Measurements from ENCODE around the gene NOXO1.
"Not testable (repeated sequence)": the region's sequence is repeated elsewhere in the genome, so short reads cannot be mapped to it uniquely, and the experiment has no call there.

Gene NOXO1

DNA sequence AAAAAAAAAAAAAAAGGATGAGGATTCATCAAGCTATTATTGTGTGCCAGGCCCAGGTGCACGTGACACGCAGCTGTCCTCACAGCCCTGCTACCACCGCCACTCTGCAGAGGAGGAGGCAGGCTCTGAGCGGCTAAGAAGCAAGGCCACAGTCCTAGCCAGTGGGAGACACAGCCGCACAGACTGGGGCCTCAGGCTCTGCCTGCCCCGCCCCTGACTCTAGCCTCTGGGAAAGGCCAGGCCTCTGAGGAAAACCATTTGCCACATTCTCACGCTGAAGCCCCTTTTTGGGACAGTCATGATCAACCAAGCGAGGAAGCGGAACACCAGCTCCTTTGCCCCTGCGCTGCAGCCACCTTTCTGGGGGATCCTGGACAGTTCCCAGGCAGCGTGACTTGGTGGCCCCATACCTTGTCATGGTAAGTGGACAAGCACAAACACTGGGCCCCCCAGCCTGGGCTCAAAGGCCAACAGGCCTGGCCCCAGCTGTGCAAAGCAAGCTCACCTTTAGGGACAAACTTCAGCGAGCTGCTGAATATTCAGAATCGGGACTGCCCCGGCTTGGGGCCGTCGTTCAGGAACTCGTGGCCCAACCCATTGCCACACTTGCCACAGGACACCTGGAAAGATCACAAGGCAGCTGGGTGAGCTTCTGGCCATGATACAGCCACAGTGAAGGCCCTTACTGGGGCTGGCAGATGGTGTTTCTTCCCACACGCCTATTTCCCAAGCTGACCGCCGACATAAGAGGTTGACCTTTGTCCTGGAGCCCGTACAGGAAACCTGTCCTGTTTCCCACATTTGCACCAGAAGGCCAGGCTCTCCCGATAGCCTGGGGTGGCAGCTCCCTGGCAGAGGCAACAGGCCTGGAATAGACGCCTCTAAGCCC lies 40.8 kb downstream of the NOXO1 start:
- no peak for DNase-seq (ENCODE audit: low read depth)
- TF ChIP-seq, protein P1, sequence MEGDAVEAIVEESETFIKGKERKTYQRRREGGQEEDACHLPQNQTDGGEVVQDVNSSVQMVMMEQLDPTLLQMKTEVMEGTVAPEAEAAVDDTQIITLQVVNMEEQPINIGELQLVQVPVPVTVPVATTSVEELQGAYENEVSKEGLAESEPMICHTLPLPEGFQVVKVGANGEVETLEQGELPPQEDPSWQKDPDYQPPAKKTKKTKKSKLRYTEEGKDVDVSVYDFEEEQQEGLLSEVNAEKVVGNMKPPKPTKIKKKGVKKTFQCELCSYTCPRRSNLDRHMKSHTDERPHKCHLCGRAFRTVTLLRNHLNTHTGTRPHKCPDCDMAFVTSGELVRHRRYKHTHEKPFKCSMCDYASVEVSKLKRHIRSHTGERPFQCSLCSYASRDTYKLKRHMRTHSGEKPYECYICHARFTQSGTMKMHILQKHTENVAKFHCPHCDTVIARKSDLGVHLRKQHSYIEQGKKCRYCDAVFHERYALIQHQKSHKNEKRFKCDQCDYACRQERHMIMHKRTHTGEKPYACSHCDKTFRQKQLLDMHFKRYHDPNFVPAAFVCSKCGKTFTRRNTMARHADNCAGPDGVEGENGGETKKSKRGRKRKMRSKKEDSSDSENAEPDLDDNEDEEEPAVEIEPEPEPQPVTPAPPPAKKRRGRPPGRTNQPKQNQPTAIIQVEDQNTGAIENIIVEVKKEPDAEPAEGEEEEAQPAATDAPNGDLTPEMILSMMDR (IDR thresholded peaks at IDR 0.05; ENCODE audit: low read depth, low read length, missing control alignments), result no peak
- no peak overlapping the region for H3K4me3 ChIP-seq (ENCODE audit: low read depth, low read length)

DNA sequence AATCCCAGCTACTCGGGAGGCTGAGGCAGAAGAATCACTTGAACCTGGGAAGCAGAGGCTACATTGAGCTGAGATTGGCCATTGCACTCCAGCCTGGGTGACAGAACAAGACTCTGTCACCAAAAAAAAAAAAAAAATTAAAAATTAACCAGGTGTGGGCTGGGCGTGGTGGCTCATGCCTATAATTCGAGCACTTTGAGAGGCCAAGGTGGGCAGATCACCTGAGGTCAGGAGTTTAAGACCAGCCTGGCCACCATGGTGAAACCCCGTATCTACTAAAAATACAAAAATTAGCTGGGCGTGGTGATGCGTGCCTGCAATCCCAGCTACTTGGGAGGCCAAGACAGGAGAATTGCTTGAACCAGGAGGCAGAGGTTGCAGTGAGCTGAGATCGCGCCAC lies 41.4 kb downstream of the NOXO1 start:
- H3K4me3 ChIP-seq (ENCODE audit: low read depth, low read length); DNase-seq (ENCODE audit: low read depth): not testable (repeated sequence)

DNA sequence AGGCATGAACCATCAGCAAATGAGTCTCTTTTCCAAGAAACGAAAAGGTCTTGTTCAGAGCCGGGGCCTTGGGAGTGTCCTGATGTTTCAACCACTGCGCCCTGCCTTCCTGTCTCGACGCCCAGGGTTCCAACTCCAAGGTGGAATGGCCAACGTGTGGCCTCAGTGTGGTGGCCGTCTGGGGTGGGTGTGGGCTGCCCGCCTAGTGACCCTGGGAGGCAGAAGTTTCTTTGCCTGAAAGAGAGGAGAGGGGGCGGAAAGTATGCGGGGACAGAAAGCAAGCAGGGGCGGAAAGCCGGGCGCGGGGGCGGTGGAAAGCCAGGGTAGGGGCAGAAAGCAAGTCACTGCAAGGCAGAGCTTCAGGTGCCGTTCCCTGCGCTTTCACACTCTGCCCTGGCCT lies 42.4 kb downstream of the NOXO1 start:
- TF ChIP-seq, protein P1 (IDR thresholded peaks at IDR 0.05; ENCODE audit: low read depth, low read length, missing control alignments), result no peak

DNA sequence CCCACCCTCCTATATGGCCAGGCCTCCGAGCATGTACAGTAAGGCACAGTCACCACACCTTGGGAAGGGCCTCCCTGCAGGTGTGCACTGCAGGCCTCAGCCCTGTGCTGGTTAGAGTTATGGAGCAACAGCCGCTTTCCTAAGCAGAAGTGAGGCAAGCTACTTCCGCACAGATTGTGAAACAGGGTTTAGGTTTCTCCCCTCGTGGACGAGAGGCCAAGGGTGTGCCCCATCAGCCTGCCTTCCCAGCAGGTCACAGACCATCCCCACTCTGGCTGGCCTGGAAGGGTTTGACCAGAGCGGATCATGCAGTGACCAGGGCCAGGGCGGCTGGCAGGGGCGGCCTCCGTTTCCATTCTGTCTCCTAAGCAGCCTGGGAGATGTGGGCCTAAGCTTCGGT lies 43.0 kb downstream of the NOXO1 start:
- no peak overlapping the region for H3K4me3 ChIP-seq (ENCODE audit: low read depth, low read length)
- no peak for DNase-seq (ENCODE audit: low read depth)
- TF ChIP-seq, protein P1 (IDR thresholded peaks at IDR 0.05; ENCODE audit: low read depth, low read length, missing control alignments), result no peak

More for the DNA sequence above, 42.4 kb downstream of the NOXO1 start:
- H3K4me3 ChIP-seq (ENCODE audit: low read depth, low read length), result no peak overlapping the region
- DNase-seq (ENCODE audit: low read depth), result no peak

DNA sequence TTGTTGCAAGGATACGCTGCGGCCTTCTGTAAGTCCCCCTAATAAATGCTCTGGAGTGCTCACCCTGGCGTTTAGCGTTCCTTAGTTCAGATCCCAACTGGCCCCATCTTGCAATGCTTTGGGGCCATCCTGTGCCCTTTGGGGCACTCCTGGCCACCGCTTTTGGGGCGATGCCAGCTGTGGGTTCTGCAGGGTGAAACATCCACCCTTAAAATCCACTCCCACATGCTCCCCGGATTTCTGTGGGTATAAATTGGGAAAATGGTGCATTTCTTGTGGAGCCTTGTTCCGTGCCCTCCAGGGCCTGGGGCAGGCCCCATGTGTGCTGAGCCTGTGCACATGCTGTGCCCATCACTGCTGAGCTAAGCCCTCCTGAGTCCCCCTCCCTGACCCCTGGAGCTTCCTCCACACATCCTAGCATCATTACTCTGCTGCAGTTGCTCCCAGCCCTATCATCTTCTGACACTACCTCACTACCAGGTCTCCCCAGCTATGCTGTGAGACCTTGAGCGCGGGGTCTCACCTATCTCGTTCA lies 44.3 kb downstream of the NOXO1 start:
- H3K4me3 ChIP-seq (ENCODE audit: low read depth, low read length), result no peak overlapping the region
- no peak for DNase-seq (ENCODE audit: low read depth)
- TF ChIP-seq, protein P1 (IDR thresholded peaks at IDR 0.05; ENCODE audit: low read depth, low read length, missing control alignments), result no peak

DNA sequence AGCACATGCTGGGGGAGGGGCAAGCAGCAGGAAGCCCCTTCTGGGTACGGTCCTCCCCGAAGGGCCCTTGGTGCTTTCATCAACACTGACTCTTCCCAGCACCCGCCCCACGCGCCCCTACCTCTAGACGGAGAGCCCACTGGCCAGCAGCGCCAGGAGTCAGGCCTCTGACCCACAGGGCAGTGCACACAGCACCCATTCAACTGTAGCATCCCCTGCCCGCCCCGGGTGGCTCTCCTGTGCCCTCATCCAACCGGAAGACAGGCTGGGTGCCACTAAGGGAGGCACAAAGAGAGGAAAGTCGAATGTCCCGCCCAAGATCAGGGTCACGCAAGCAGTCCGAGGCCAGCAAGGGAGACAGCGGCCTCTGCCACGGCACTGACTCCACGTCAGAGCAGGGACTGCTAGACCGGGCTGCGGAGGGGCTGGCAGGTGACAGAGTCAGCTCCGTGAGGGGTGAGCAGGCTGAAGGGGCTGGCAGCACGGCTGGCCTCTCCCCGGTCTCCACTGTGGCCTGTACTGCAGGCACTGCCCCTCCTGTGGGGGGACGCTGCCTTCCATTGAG lies 48.1 kb downstream of the NOXO1 start:
- TF ChIP-seq, protein P1 (IDR thresholded peaks at IDR 0.05; ENCODE audit: low read depth, low read length, missing control alignments), result no peak
- no peak overlapping the region for H3K4me3 ChIP-seq (ENCODE audit: low read depth, low read length)
- DNase-seq (ENCODE audit: low read depth), result no peak

Data from GM12864 (cell line).